Prostate gland (tissue), 2 donors: Measurements from ENCODE around the gene TNKS1BP1.

Experiments used
- CTCF ChIP-seq, 4 experiments: fragments of 200-600 bp in 2 of 4; fragments of 450-650 bp in 2 of 4; sonication (generic) in 2 of 4; IDR thresholded peaks; 1 replicate in 3 of 4; 2 replicates in 1 of 4; pipeline ENCODE4 v1.5.1; 2016 to 2019; ENCODE audit warnings: antibody characterized with exemption in 4 of 4, mild to moderate bottlenecking in 2 of 4, moderate library complexity in 2 of 4
- POLR2A ChIP-seq: fragments of 450-650 bp; IDR thresholded peaks from one replicate; pipeline ENCODE4 v1.6.1; 2016; ENCODE audit warnings: antibody characterized with exemption, mild to moderate bottlenecking
- POLR2AphosphoS5 ChIP-seq: sonication (generic); formaldehyde crosslinking; IDR thresholded peaks from one replicate; pipeline ENCODE4 v1.6.1; 2017; ENCODE audit warnings: antibody characterized with exemption

GRCh38 chr11:57330029-57330428 lies 5.3 kb upstream of the TNKS1BP1 start:
- TF ChIP-seq CTCF (IDR thresholded peaks at IDR 0.05) = no peak
- TF ChIP-seq POLR2A = no peak
- TF ChIP-seq POLR2AphosphoS5 = no peak
